Upper lobe of right lung (tissue), 1 donor: ENCODE results near the gene SLC25A18. TPM values are rescaled to one million over a fixed set of nuclear protein-coding genes. Genes with fewer than 3 reads are reported as not detected.
"Not testable (repeated sequence)": the region's sequence is repeated elsewhere in the genome, so short reads cannot be mapped to it uniquely, and the experiment has no call there.

ENCODE experiments used
- ATAC-seq: fragments of 200-7000 bp; cut with Tn5 transposase; one replicate; pipeline ENCODE4 v1.9.1; 2020; ENCODE audit warnings: mild to moderate bottlenecking, moderate library complexity
- DNase-seq: peaks from one replicate; pipeline ENCODE4 v3.0.0-alpha.2; 2020
- H3K27ac ChIP-seq: fragments of 200-600 bp; one replicate; pipeline ENCODE4 v1.8.0; 2022
- H3K27me3 ChIP-seq: fragments of 200-600 bp; one replicate; pipeline ENCODE4 v1.8.0; 2022; ENCODE audit warnings: mild to moderate bottlenecking
- H3K36me3 ChIP-seq: fragments of 200-600 bp; one replicate; pipeline ENCODE4 v1.8.0; 2022
- H3K4me1 ChIP-seq: fragments of 200-600 bp; one replicate; pipeline ENCODE4 v1.8.0; 2022
- H3K4me3 ChIP-seq: fragments of 200-600 bp; one replicate; pipeline ENCODE4 v1.8.0; 2022; ENCODE audit warnings: mild to moderate bottlenecking
- H3K9me3 ChIP-seq: fragments of 200-600 bp; one replicate; pipeline ENCODE4 v1.8.0; 2022
- CTCF ChIP-seq: fragments of 200-600 bp; IDR thresholded peaks from one replicate; pipeline ENCODE4 v1.8.0; 2022; ENCODE audit warnings: antibody characterized with exemption
- intact Hi-C: fragments of 100-400 bp; cut with DNase I; formaldehyde crosslinking; loops from one replicate; pipeline ENCODE4 v1.11.0; 2022
- long read RNA-seq: library from polyadenylated mRNA; unstranded; transcript quantifications from one replicate; pipeline ENCODE4 v2.0.0, GENCODE V29; 2021
- total RNA-seq: library from RNA; stranded (reverse); fragmentation: NEBNext Ultra II Directional; extraction: Animal tissue kit (Norgen Biotek cat#: 25700); gene quantifications from one replicate; pipeline ENCODE4 v1.2.1, GENCODE V29; 2021
- donor health status: DM: no; HTN: yes; CAD: no; lungs with severe emphysema.

Gene SLC25A18
- 1.2 TPM for total RNA-seq
- long read RNA-seq, partial matches to known transcripts = 0 of 2 reads
- long read RNA-seq, other reads (novel, unspliced or antisense) = 2 of 2 reads

- TF ChIP-seq CTCF = no peak
- Histone ChIP-seq H3K27me3 (no peaks in the 10 kb centered on the region), H3K36me3 (no peaks in the 10 kb centered on the region), H3K4me1 (no peaks in the 10 kb centered on the region), H3K9me3 (no peaks in the 10 kb centered on the region), H3K27ac (peak within 1 kb of the TSS; percentile 64), H3K4me3 (peak within 1 kb of the TSS; percentile 8)
- DNase-seq = no peak
- peak; percentile 88 for ATAC-seq
- intact Hi-C loops = no loop called here
These were observed at the start of gene SLC25A18 for GRCh38 chr22:17562906-17563870. Gene SLC25A18 (plus strand): TSS chr22:17563498. CDS start chr22:17579945, 16,447 bp downstream.

GRCh38 chr22:17513612-17514011, 49.7 kb upstream of the SLC25A18 start:
- ATAC-seq (no peak), DNase-seq (no peak)
- intact Hi-C loops = no loop called here
- no peaks in the 10 kb centered on the region for H3K4me1 ChIP-seq
- H3K9me3 ChIP-seq = no peaks in the 10 kb centered on the region
- H3K27me3 ChIP-seq = no peaks in the 10 kb centered on the region
- TF ChIP-seq CTCF = no peak
- no peaks in the 10 kb centered on the region for H3K36me3 ChIP-seq
- H3K4me3 ChIP-seq = no peak overlapping the region
- no peak overlapping the region for H3K27ac ChIP-seq

- Histone ChIP-seq H3K9me3 (no peaks in the 10 kb centered on the region), H3K4me3 (no peak overlapping the region), H3K36me3 (no peaks in the 10 kb centered on the region), H3K27me3 (no peaks in the 10 kb centered on the region), H3K27ac (no peak overlapping the region), H3K4me1 (no peaks in the 10 kb centered on the region)
- intact Hi-C loops = no loop called here
- no peak for ATAC-seq
- no peak for TF ChIP-seq CTCF
- DNase-seq = no peak
These were observed 49.2 kb upstream of the SLC25A18 start for GRCh38 chr22:17514084-17514483.

- Histone ChIP-seq H3K36me3 (no peaks in the 10 kb centered on the region), H3K27me3 (no peaks in the 10 kb centered on the region), H3K27ac (no peak overlapping the region), H3K4me3 (no peak overlapping the region), H3K9me3 (no peaks in the 10 kb centered on the region), H3K4me1 (no peaks in the 10 kb centered on the region)
- ATAC-seq (no peak), DNase-seq (no peak)
- no peak for TF ChIP-seq CTCF
- intact Hi-C loops = no loop called here
These were observed 44.9 kb upstream of the SLC25A18 start for GRCh38 chr22:17518406-17518805.

- H3K4me1 ChIP-seq, ATAC-seq, H3K9me3 ChIP-seq, DNase-seq, intact Hi-C loops, H3K36me3 ChIP-seq, H3K27me3 ChIP-seq, H3K27ac ChIP-seq, H3K4me3 ChIP-seq: not testable (repeated sequence)
These were observed 41.3 kb upstream of the SLC25A18 start for GRCh38 chr22:17521971-17522370.

GRCh38 chr22:17523925-17524324, 39.4 kb upstream of the SLC25A18 start:
- Histone ChIP-seq H3K27ac (no peak overlapping the region), H3K4me1 (no peaks in the 10 kb centered on the region), H3K4me3 (no peak overlapping the region), H3K9me3 (no peaks in the 10 kb centered on the region), H3K36me3 (no peaks in the 10 kb centered on the region), H3K27me3 (no peaks in the 10 kb centered on the region)
- no peak for TF ChIP-seq CTCF
- intact Hi-C loops = no loop called here
- DNase-seq (no peak), ATAC-seq (no peak)
